Kidney epithelial cell (primary cell): Measurements from ENCODE around the gene MEAK7. TPM values are rescaled to one million over a fixed set of nuclear protein-coding genes. Genes with fewer than 3 reads are reported as not detected.

Experiments
- DNase-seq: peaks from one replicate; pipeline ENCODE4 v3.0.0-alpha.2; 2010; ENCODE audit warnings: low read depth
- H3K27me3 ChIP-seq: 2 replicates; pipeline ENCODE4 v1.6.0; 2011; ENCODE audit warnings: low read length; ENCODE audit not compliant: control insufficient read depth, insufficient read depth
- H3K36me3 ChIP-seq: 2 replicates; pipeline ENCODE4 v1.5.1; 2011; ENCODE audit warnings: low read length; ENCODE audit not compliant: control insufficient read depth, insufficient read depth
- H3K4me3 ChIP-seq: 2 replicates; pipeline ENCODE4 v1.5.1; 2011; ENCODE audit warnings: low read depth, mild to moderate bottlenecking, control low read depth, low read length
- total RNA-seq: library from RNA; depleted of rRNA; stranded (reverse); fragments of >200 nt; gene quantifications from 2 replicates; pipeline ENCODE4 v1.2.3, GENCODE V29; 2015
- TF ChIP-seq, protein P1 (sequence below): IDR thresholded peaks from 2 replicates; pipeline ENCODE4 v1.5.1; 2011; ENCODE audit warnings: mild to moderate bottlenecking, moderate library complexity, low read length, control low read depth, inconsistent platforms; ENCODE audit not compliant: insufficient read depth, poor library complexity, severe bottlenecking

Gene MEAK7
- total RNA-seq, 1 donor from 2014 or later: 26.9 TPM

DNA sequence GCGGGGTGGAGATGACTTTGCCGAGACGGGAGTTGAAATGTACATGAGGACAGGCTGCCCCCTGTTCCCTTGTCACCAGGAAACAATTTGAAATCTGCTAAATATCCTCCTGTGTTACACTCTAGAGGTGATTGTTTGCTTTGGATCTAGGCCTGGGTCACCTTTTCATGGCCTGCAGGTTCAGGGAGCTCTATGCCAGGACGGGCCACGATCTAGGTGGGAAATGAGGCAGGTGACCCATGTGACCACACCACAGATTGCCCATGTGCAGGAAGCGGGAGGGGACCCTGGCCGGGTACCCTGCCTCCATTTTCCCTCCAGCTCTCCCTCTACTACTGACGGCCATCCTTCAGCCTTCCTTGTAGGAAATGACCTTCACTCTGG lies 43.4 kb downstream of the MEAK7 start:
- Histone ChIP-seq H3K4me3 (no peak overlapping the region), H3K27me3 (no peaks in the 10 kb centered on the region), H3K36me3 (peaks cover 1% of the 10 kb centered on the region)
- TF ChIP-seq, protein P1, sequence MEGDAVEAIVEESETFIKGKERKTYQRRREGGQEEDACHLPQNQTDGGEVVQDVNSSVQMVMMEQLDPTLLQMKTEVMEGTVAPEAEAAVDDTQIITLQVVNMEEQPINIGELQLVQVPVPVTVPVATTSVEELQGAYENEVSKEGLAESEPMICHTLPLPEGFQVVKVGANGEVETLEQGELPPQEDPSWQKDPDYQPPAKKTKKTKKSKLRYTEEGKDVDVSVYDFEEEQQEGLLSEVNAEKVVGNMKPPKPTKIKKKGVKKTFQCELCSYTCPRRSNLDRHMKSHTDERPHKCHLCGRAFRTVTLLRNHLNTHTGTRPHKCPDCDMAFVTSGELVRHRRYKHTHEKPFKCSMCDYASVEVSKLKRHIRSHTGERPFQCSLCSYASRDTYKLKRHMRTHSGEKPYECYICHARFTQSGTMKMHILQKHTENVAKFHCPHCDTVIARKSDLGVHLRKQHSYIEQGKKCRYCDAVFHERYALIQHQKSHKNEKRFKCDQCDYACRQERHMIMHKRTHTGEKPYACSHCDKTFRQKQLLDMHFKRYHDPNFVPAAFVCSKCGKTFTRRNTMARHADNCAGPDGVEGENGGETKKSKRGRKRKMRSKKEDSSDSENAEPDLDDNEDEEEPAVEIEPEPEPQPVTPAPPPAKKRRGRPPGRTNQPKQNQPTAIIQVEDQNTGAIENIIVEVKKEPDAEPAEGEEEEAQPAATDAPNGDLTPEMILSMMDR: no peak
- DNase-seq: no peak

DNA sequence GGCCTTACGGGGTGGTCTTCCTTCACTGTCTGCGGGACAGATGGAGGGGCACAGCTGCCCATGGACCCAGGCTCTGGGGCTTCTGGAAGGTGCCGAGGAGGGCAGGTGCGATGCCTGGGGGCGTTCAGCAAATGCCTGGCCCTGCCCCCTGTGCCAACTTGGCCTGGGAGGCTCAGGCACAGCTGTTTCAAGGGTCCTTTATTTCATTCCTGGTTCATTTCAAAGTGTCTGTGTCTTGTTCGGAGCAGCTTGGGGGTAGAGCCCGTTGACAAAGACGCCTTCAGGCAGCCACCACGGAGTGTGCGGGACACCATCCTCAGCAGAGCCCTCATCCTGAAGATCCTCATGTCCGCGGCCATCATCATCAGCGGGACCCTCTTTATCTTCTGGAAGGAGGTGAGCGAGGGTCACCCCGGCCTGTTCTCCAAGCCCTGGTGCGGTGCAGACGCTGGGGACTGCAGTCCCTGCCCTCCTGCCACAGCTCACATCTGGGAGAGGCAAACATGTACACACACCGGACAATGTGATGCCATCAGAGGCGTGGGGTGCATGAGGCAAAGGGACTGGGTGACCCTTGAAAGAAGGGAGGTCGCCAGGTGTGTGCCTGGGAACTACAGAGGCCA lies 43.9 kb downstream of the MEAK7 start:
- no peak for DNase-seq
- Histone ChIP-seq H3K4me3 (no peak overlapping the region), H3K27me3 (no peaks in the 10 kb centered on the region), H3K36me3 (peaks cover 1% of the 10 kb centered on the region)
- TF ChIP-seq, protein P1: no peak

DNA sequence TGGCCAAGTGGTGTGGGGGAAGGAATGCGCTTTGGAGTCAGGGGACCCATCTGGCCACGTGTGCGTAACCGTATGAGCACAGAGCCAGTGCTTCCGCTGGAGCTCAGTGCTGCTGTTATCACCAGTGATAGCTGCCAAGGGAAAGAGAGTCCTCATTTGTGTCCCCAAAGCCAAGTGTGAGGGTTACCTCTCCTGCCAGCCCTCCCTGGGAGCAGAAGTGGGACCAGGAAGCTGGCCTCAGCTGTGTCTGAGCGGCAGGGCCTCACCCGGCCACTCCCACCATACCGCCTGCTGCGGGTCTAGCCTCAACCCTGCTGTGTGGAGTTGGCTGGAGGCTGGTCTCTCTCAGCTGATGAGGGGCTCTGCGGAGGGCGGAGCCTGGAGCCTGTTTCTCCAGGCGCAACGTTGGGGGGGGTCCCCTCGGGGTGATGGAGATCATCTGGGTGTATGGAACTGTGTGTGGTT lies 44.5 kb downstream of the MEAK7 start:
- H3K36me3 ChIP-seq: peaks cover 1% of the 10 kb centered on the region
- H3K27me3 ChIP-seq: no peaks in the 10 kb centered on the region
- no peak overlapping the region for H3K4me3 ChIP-seq
- DNase-seq: no peak
- TF ChIP-seq, protein P1: no peak

DNA sequence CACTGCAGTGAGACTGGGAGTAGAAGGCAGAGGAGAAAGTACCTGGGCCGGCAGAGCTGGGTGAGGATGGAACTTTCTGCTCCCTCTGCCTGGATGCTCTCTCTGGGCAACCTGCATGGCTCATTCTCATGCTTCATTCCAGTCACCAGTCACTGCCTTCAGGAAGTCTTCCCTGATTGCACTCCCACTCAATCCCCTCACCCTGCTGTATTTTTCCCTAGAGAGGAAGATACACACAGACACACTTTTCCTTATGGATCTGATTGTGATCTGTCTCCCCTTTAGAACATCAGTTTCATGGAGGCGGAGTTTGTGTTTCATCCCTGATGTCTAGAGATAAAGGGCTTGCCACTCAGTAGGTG lies 44.9 kb downstream of the MEAK7 start:
- H3K27me3 ChIP-seq: no peaks in the 10 kb centered on the region
- DNase-seq: no peak
- no peak overlapping the region for H3K4me3 ChIP-seq
- peaks cover 1% of the 10 kb centered on the region for H3K36me3 ChIP-seq
- TF ChIP-seq, protein P1: no peak

DNA sequence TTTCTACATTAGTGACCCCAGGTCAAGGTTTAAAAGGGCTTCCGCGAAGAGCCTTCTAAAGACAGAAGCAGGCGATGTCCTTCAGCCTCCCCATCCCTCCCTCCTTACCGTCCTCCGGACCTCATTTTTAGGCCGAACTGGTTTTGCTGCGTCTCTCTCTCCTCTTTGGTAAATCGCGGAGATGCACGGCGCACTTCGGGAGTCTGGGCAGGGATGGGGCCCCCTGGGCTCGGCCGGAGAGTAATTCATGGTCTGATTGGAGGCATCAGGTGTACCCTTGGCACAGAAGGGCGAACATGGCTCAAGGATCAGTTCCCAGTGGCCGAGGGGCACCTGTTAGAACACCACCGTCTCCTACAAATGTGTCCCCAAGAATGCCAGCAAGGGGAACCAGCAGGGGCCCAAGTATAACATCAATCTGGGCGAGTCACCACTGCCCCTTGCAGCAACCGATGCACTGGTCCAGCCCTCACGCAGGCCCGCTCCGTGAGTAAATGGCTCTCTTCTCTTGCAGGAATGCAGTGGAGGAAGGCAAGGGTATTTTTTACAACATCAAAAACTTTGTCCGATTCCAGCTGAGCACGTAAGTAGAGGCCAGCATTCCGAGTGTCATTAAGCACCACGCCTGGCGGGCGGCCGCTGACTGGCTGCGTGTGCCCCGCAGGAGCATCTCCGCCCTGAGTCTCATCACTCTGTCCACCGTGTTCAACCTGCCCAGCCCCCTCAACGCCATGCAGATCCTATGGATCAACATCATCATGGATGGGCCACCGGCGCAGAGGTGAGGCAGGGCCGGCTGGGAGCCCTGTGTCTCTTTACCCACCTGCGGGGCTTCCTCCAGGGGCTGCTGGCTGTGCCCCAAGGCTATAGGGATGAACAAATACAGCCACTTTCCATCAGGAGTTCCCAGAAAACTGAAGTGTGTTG lies 45.6 kb downstream of the MEAK7 start:
- TF ChIP-seq, protein P1: no peak
- Histone ChIP-seq H3K27me3 (no peaks in the 10 kb centered on the region), H3K36me3 (peaks cover 1% of the 10 kb centered on the region), H3K4me3 (no peak overlapping the region)
- DNase-seq: no peak
